HG03135 (cell line): ENCODE measurements around the gene AOPEP.

ENCODE experiments used
- ATAC-seq: cut with Tn5 transposase; IDR thresholded peaks from one replicate; pipeline ENCODE4 v1.9.1; 2021; ENCODE audit warnings: mild to moderate bottlenecking, moderate library complexity; ENCODE audit not compliant: unreplicated experiment

The AOPEP gene

DNA sequence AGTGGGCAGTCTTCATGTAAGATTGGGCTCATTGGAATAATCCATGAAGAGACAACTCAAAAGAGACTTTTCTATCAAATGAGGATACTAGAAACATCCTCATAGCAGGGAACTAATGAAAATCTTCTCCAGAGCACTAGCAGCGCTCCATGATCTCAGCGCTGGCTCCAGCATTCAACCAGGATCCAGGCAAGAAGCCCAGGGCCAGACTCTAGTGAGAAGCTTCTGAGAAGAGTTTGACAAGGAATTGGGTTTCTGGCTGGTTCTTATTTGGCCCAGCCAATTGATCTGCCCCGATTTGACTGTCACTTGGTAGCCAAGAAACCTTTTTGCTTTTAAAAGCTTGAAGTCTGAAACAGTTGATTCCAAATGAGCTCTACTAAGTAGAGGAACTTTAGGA lies 60.1 kb downstream of the AOPEP start:
- no peak for ATAC-seq

DNA sequence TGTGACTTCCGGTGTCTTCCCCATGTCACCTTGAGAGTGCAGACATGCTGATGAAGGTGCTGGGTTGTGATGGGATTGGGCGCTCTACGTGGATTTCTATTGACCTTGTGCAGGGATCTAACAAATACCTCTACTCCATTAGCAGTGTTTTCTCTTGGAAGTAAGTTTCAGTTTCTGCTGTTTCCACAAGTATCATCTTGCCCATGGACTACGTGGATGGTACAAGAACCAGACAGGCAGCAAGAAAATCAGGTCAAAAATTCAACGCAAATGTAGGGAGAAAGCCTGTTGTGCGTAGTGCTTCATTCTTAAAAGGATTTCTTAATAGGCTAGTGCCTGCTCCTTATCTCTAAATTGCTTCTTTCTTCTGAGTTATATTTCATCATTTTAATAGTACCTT lies 60.8 kb downstream of the AOPEP start:
- no peak for ATAC-seq

DNA sequence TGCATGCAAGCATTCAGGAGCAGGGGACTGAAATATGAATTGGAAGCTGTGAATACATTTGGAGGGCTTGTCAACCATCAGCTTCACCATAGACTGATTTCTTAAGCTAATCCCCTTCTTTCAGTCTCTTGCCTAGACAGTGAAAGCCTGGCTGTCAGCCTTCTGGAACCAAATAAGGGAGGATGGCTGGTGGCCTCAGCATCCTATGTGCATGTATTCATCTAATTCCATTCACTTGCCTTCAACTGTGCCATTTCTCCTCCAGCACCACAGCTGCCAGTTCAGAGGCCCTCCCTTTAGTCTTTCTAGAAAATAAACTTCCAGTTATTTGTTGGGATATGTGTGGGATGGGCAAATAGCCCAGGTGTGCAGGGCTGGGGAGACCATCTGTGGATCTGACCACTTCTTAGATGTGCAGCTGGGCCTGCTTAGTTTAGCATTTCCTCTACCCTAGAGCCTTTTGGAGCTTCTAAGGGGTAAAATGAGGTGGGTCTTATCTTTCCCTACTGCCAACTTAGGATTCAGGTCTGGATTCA lies 62.1 kb downstream of the AOPEP start:
- ATAC-seq = no peak

DNA sequence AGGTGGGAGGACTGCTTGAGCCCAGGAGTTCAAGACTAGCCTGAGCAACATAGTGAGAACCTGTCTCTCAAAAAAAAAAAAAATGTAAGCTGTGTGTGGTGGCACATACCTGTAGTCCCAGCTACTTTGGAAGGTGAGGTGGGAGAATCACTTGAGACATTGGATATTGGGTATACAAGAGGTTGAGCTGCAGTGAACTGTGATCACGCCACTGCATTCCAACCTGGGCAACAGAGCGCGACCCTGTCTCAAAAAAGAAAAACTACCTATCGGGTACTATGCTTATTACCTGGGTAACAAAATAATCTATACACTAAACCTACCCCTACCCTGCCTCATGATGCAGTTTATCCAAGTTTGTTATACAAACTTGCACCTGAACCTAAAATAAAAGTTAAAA lies 64.9 kb downstream of the AOPEP start:
- no peak for ATAC-seq

DNA sequence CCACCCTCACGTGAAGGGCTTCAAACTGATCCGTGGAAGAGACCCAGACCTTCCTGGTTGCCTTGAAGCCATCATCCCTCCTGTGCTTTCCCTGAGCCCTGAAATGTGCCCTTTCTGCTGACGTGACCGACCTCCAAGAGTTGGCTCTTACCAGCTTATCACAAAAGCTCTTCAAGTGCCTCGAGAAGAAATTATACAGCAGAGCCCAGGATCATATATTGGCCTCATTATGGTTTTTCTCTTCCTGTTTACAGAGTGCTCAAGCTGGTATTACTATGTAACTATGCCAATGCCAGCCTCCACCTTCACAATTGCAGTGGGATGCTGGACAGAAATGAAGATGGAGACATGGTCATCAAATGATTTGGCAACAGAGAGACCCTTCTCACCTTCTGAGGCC lies 66.0 kb downstream of the AOPEP start:
- ATAC-seq = no peak

DNA sequence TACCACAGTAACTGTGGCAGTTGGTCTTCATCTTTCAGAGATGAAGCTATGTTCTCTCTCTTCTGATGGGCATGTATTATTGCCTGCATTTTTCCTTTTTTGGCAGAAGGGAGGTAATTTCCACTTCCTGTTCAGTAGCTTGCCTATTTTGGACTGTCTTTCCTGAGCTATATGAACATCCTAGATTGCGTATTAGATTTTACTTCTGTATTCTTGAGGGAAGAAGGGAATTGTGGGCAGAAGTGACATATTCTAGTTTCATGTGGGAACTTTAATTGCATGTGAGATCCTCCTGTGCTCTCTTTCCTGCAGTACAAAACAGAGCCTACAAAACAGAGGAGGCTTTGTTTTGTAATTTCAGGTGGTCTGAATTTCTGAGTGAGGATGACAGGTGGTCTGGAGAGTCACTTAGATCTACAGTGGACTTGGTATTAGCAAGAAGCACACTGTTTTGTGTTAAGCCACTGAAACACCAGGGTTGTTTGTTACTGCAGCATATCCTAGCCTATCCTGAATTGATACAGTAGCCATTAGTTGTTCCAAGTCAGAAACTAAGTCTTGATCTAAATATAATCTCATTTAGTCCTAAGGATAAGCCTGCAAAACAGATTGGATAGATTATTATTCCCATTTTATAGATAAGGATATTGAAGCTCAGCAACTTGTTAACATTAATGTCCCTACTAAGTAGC lies 68.1 kb downstream of the AOPEP start:
- ATAC-seq = no peak

DNA sequence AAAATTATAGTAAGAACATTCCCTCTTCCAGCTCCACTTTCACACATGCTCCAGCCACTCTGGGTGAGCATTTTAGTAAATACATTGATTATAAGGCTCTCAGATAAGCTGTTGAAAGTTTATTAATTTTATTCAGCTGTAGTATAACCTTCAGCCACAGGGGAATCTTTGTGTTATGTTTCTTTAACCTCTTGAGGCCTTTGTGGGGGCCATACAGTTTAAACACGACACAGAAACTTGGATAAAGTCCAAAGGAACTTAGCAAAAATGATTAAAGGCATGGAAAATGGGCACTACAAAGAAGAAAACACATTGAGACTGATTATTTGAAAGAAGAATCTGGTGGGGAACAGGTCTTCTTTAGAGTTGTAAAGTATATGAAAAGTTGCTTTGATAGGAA lies 70.2 kb downstream of the AOPEP start:
- no peak for ATAC-seq

DNA sequence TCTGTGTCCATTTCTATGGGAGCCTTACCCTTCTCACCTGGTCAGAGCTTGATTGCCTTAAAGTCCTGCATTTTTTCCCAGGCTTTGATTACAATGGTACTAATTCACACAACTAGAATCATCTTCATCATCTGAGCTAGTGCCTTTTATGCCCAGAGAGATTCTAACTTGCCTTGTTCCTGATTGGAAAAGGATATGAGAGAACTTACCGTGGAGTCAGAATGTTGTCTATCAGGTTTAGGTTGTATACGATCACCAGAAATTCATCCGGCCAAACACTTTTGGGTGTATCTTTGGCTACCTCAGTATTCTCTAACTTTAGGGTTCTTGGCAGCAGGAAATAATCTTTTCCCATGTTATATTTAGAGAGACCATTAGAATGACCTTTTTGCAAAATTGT lies 71.7 kb downstream of the AOPEP start:
- ATAC-seq = no peak

DNA sequence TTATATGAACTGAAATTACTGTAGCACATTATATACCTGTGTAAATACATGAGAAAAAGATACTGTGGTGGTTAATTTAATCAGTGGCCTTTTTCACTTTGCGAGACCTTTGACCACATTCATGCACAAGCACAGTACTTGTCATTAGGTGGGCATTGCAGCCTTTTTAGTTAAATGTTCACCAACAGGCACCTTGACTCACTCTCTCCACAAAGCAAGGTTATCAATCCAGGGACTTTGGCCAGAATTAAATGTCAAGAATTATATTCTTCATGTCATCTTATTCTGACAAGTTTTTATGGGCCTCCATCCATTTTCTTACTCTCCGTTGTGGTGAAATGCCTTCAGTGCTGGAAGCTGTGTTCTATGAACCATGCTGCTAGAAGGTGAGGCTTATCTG lies 72.2 kb downstream of the AOPEP start:
- no peak for ATAC-seq

DNA sequence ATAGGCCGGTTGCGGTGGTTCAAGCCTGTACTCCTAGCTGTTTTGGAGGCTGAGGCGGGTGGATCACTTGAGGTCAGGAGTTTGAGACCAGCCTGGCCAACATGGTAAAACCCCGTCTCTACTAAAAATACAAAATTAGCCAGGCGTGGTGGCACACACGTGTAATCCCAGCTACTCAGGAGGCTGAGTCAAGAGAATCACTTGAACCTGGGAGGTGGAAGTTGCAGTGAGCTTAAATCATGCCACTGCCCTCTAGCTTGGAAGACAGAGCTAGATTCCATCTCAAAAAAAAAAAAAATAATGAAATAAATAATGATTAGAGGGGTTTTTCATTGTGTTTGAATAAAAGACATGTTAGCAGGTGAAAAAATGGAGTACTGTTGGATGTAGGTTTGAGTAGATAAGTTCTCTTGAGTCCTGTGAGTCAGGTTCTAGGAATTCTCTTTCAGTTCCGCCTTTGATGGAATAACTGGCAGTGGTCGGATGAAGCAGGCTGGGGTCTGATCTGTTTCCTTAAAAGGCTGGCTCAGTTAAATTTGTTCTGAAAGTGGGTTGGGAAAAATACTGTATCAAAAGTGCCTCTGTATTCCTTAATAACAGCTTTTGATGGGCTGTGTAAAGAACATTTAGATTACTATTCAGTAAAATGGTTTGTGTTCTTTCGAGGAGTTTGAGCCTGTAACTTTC lies 73.2 kb downstream of the AOPEP start:
- ATAC-seq = no peak

DNA sequence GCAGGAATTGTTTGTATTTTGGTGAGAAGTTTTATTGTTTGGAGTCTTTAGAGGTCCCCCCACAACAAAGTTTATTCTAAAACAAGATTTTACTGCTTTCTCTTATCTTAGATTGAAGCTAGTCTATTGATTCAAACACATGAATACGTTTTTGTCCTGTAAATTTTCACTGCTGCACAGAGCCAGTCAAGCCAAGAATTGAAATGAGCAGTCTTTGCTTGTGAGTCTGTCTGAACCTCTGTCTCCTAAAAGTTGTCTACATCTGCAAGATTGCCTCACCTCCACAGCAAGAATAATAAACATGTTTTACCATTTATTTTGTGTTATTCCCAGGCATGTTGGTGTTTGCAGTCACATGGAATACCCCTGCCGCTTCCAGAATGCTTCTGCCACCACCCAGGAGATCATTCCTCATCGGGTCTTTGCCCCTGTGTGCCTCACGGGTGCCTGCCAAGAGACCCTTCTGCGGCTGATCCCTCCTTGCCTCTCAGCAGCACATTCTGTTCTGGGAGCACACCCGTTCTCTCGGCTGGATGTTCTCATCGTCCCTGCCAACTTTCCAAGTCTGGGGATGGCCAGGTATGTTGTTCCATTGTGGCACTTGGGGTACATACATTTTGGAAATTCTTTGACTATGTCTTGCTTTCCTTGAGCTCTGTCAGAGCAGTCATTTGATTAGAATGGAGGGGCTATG lies 74.1 kb downstream of the AOPEP start:
- no peak for ATAC-seq

DNA sequence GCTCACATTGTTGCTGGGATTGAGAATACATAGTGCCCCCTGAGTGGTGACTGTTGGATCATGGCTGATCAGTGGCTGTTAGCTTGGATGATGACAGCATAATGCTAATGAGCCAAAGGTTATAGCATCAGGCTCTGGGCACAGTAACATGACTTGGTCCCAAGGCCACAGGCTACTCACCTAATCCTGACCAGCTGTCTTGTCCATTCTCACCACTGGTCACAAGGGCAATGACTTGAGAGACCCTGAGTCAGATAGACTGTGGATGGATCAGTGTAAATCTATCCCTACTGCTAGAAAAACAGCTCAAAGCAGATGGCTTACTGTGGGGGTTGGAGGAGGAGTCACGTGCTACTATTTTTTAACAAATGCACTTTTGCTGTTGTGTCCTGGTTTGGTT lies 74.7 kb downstream of the AOPEP start:
- no peak for ATAC-seq

DNA sequence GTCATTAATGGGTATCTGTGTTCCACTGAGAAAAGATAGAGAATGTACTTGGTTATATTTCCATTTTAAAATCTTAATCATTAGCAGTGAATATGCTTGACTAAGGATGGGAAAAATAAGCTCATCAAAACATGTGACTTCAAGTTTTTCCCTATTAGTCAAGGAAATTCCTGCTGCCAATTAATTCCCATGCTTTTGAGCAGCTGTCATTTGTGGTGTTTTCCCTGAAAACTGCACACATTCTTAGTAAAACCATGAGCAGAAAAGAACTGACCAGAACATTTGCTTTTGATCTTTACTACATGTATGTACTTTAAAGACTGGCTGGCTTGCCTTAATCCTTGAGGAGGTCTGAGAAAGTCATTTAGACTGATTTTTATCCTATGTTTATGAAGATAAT lies 75.2 kb downstream of the AOPEP start:
- no peak for ATAC-seq

DNA sequence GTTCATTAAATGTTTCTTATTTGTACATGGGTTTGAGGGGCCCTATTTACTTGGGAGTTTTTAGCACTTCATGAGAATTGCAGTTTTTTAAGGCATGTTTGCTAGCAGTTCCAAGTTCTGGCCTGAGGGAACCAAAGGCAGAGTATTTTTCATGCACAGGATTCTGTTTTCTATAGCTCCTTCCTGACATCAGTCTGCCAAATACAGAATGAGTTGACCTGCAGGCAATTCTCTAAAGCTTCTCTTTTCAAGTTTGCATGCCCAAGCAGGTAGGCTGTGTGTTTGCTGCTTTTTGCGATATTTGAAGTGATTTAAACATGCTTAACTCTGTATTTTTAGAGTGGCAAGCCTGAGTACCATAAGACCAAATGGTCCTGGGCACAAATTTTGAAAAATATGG lies 75.8 kb downstream of the AOPEP start:
- no peak for ATAC-seq

DNA sequence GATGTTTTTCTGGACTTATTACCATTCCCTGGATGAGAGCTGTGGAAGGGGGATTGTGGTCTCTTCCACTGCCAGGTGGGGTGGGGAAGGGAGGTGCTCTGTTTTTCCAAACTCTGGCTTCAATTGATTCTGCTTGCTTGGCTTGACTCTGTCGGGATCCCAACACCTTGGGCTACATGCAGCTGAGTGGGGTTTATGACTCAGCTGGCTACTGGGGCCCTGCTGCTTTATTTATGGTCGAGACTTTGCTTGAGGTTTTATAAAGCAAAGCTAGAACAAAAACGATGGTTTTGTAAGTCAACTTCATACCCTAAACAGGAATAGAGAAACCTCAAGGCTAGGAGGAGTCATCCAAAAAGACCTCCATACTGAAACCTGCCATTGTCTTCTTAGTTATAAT lies 76.3 kb downstream of the AOPEP start:
- peak; percentile 46 for ATAC-seq

DNA sequence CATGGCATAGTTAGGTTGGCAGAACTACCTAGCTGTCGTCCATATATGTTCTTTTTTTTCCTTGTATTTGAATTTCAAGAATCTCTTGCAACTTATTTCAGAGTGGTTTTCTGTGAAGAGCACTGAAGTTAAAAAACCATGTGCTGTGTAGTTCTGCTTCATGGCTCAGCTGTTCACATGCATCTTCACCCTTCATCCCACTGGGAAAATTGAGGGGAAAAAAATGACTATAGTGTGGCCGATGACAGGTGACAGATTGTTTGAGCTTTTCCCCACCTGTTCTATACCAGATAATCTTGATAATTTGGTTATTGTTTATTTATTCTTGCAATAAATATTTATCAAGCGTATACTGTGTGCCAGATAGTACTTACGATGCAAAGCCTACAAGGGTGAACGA lies 77.8 kb downstream of the AOPEP start:
- ATAC-seq = no peak

DNA sequence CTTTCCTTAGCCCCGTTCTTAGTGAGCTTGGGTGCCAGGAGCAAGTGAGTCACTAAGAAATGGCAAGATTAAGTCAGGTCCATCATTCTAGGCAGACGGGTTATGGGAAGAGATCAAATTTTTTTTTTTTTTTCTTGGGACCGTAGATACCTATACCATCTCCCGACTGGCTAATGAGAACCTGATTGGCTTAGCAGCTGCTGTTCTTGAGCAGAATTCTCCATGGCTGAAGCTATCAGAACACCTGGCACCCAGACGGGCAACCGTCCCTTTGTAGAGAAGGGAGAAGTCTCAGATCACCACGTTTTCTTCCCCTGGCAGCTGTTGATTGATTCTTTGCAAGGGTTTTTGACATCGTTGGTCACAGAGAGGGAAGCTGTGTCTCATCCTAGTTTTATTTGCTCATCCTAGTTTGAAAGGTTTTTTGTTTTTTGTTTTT lies 78.6 kb downstream of the AOPEP start:
- no peak for ATAC-seq

DNA sequence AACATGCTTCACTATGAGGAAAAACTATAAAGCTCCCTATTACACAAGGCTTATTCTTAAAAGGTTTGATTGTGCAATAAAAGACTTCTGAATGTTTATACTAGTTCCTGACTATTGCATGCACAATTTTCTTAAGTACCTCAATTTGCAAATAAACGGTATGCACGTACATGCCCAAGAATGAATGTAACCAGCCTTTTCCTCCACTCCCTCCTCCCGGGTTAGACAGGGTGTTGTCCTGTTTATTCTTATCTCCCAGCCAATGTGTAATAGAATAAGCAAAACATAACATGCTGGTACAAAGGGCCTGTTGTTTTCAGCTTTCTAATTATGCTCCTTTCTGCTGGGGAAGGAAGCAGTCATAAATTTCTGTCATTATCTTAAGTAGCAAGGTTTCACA lies 79.1 kb downstream of the AOPEP start:
- no peak for ATAC-seq

DNA sequence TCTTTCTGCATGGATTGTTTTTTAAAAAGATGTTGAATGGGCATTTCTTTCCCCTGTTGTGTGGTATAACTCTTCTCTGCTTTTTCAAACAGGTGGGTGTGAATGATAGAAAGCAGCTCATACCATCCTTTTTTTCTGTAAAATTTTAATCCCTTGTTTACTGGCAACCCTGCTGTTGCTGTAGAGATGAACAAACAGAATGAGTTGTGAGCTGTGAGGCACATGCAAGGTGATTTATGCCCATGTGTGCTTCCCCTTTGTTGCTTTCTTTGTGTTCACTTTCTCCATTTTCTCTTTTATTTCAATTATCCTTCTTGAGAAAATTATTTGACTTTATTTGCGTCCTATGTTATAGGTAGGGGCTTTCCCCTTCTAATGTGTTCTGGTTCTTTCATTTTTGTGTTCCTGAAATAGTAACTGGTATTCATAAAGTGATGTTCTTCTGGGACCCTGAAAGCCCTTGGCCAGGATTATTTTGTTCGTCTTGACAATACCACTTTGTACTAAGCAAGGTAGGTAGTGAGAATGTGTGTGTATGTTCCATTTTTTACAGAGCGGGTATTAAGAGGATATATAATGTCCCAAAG lies 79.9 kb downstream of the AOPEP start:
- peak; percentile 43 for ATAC-seq

DNA sequence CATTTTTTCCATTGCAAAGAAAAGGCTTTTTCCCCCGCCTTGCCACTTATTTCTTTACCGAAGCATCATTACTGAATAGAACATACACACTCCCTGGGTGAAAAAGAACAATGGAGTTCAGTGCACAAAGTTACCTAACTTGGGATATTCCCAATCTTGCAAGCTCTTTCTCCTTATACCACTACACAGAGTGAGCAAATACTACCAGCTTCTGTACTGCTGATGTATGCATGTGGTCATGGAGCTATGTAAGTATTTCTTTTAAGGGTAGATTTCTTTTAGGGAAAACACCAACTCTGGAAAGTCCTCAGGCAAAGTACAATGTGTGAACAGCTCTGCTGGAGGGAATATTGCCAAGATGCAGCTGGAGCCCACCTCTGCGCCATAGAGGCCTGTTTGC lies 81.1 kb downstream of the AOPEP start:
- no peak for ATAC-seq

DNA sequence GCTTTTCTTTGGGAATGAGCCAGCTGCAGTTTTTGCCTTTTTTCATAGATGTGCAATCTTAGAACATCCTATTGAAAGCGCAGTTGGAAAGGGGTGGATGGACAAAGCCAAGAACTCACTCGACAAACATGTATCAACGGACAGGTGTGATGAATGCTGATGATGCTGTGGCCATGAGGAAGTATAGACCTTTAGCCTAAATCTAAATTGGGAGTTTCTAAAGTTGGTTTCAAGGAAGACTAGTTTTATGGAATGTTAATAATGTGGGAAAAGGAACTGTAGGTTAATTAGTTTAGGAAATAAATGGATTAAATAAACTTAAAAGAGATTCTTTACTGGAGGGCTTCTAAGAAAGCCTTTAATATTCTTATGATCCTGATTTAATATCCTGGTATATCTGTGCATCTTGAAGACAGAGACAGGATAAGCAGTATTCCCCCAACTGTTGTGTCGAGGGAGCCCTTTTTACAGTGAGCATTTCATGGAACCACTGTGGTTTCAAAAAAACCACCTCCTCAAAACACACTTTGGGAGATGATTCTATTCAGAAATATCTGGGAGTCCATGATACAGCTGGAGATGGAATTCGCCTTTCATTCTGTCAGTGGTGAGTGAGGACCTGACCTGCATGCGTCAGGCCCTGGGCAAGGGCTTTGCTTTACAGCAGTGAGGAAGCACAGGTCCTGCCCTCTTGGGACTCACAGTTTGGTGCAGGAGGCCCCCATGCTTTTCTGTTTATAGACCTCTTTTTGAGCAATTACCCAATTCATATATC lies 82.6 kb downstream of the AOPEP start:
- ATAC-seq = no peak
